Cardiac fibroblast (primary cell): ENCODE data around the gene CPHXL.

Source experiments
- DNase-seq, 2 donors: peaks; one replicate each; pipeline versions ENCODE4 v3.0.0 to v3.0.0-alpha.2; 2010; ENCODE audit warnings: low read depth in 2 of 2
- H3K4me3 ChIP-seq, 2 donors: replicated peaks in 1 of 2; 1 replicate in 1 of 2; 2 replicates in 1 of 2; pipeline ENCODE4 v1.5.1; 2011; ENCODE audit warnings: low read depth in 2 of 2, low read length in 2 of 2, mild to moderate bottlenecking in 2 of 2, moderate library complexity in 1 of 2
- TF ChIP-seq, protein P1 (sequence below): IDR thresholded peaks from one replicate; pipeline ENCODE4 v1.5.1; 2011; ENCODE audit warnings: low read depth, mild to moderate bottlenecking, low read length, inconsistent platforms

The CPHXL gene

DNA sequence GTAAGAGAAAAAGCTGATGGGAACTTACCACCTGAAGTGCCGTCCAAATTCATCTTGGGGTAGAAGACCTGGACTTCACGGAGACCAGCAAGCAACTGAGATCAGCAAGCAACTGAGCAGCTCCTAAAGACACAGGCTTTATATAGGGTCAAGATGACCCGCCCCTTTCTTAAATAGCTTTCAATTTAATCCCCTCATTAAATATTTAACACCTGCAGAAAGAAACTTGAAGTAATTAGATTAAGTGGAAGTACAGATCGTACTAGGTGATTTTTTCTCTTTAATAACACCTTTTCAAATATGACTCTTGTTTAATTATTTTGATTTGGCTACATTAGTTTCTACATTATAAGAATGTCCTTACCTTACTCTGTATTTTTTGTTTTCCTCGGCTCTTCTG is at the start of gene CPHXL:
CPHXL (minus strand) TSS at position 101 of the 400 bp plus-strand sequence; CDS start at position 53, 48 bp downstream.
- DNase-seq: no peak
- TF ChIP-seq, protein P1, sequence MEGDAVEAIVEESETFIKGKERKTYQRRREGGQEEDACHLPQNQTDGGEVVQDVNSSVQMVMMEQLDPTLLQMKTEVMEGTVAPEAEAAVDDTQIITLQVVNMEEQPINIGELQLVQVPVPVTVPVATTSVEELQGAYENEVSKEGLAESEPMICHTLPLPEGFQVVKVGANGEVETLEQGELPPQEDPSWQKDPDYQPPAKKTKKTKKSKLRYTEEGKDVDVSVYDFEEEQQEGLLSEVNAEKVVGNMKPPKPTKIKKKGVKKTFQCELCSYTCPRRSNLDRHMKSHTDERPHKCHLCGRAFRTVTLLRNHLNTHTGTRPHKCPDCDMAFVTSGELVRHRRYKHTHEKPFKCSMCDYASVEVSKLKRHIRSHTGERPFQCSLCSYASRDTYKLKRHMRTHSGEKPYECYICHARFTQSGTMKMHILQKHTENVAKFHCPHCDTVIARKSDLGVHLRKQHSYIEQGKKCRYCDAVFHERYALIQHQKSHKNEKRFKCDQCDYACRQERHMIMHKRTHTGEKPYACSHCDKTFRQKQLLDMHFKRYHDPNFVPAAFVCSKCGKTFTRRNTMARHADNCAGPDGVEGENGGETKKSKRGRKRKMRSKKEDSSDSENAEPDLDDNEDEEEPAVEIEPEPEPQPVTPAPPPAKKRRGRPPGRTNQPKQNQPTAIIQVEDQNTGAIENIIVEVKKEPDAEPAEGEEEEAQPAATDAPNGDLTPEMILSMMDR: no peak
- H3K4me3 ChIP-seq: no peak within 1 kb of the TSS

DNA sequence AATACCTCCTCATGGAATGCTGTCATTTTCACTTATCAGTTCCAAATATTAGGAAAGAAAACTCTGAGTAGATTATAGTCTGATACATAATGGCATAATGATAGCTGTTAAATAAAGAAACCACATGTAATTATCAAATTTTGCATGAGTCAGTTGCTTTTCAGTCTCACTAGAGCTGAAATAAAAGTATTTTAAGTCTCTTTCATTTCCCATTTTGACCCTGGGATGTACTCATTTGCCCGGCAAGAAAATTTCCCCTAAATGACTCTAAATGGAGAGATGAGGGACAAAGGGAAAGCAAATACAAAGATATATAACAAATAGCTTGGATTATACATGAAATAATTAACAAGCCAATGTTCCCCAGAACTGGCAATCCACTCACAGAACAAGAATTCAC is 47.9 kb upstream of the CPHXL start:
- H3K4me3 ChIP-seq: no peak overlapping the region
- no peak for DNase-seq
- TF ChIP-seq, protein P1: no peak

DNA sequence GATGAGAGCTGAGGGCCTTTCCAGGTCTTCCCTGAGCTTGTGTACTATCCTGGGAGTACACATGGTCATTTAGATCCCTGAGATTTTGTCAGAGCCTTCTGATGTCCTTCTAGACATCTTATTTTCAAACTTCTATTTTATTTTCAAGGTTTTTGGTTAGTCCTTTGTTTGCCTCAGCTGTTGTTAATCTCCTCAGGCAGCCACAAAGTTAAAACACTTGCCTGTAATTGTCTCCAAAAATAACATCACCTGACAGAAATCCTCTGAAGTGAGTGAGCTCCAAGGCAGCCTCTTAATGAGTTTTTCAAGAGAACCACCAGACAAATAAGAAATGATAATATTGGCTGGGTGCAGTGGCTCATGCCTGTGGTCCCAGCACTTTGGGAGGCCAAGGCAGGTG is 43.8 kb upstream of the CPHXL start:
- TF ChIP-seq, protein P1: no peak
- DNase-seq: no peak
- no peak overlapping the region for H3K4me3 ChIP-seq

DNA sequence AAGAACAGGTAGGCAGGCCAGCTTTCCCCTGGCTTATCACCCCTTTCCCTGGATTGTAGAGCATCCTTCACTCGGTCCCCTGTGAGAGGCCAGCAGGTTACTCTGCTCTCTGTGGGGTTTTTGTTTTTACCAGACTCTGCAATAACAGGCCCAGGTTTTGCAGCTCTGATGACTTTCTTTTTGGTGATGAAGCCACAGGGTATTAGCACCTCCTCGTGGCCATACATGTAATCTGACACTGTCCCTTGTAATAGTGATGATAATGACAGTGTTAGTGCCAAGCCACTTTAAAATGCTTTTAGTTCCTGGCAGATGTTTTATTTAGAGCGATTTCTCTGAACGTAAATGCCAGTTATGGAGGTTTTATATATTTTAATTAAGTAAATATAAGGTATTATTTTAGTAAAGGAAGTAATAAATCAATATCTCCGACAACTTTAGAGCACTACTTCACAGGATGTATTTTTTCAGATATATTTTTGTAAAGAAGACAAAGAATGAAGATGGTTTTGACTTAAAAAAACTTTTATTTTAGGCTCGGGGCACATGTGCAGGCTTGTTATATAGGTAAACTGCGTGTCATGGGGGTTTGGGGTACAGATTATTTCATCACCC is 38.0 kb upstream of the CPHXL start:
- TF ChIP-seq, protein P1: peak; percentile 75
- H3K4me3 ChIP-seq: no peak overlapping the region
- peak; percentile 78 to 79 for DNase-seq

DNA sequence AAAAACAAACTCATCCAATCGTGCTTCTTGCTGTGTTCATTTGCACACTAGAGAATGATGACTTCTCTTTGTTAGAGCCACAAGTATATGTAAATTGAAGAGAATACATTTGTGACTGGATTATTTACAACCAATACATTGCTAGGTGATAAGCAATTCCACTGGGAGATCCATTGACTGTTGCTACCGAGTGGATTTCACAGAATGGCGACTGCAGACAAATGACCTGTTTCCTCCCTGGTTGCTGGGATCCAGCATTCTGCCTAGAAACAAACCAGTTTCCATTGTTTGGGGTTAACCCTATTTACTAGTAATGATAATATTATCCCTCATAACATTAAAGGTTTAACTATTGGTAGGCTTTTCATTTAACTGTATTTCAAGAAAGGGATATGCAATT is 36.9 kb upstream of the CPHXL start:
- no peak for DNase-seq
- TF ChIP-seq, protein P1: no peak

DNA sequence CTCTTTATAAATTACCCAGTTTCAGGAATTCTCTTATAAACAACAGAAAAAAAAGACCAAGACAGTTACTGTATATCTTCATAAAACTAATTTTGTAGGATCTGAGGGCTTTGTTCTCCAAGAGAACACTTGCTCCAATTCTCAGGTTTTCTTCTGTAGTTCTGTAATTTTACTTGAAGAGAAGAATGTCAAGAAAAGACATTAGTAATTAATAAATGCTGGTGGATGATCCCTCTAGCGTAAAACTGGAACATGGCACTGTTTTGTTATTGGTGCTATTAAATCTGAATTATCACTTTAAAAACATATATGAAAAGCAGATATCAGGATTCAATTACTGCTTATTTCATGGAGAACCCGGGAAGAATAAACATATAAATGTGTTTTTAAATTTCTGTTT is 36.5 kb upstream of the CPHXL start:
- DNase-seq: no peak
- no peak overlapping the region for H3K4me3 ChIP-seq
- TF ChIP-seq, protein P1: no peak

More for the DNA sequence above, 36.9 kb upstream of the CPHXL start:
- no peak overlapping the region for H3K4me3 ChIP-seq

DNA sequence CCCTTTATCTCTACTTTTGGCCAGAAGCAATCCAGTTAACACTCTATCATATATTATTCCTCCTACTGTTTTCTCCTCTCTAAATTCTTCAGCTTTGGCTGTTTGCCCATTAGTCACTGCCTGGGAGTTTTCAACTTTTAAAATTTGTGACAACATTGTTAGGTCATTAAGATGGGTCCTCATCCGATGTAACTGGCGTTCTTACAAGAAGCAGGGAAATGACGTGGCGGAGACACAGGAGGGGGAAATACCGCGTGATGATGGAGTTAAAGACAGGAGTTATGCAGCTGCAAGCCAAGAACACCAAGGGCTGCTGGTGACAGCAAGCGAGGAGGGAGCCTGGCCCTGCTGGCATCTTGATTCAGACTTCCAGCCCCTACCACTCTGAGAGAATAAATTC is 34.8 kb upstream of the CPHXL start:
- peak; percentile 34 to 56 for DNase-seq
- TF ChIP-seq, protein P1: no peak
- no peak overlapping the region for H3K4me3 ChIP-seq
